GM23338 (cell line): ENCODE results near the gene LRBA. TPM values are rescaled to one million over a fixed set of nuclear protein-coding genes. Genes with fewer than 3 reads are reported as not detected.

ENCODE experiments used
- ATAC-seq: fragments of 200-7000 bp; cut with Tn5 transposase; 3 replicates; pipeline ENCODE4 v1.9.1; 2020
- DNase-seq: peaks from one replicate; pipeline ENCODE4 v3.0.0-alpha.2; 2015; ENCODE audit warnings: low spot score
- H2AFZ ChIP-seq: fragments of 200-600 bp; sonication (generic); 2 replicates; pipeline ENCODE4 v1.8.0; 2016; ENCODE audit warnings: antibody characterized with exemption, mild to moderate bottlenecking, moderate library complexity
- H3F3A ChIP-seq: fragments of 200-600 bp; sonication (generic); replicated peaks from 2 replicates; pipeline ENCODE4 v1.8.0; 2017; ENCODE audit warnings: antibody characterized with exemption, mixed run types, low read depth
- H3K27ac ChIP-seq: fragments of 200-600 bp; sonication (generic); 2 replicates; pipeline ENCODE4 v1.6.1; 2016; ENCODE audit warnings: low read depth
- H3K27me3 ChIP-seq: fragments of 200-600 bp; sonication (generic); 2 replicates; pipeline ENCODE4 v1.8.0; 2016; ENCODE audit warnings: mild to moderate bottlenecking, mixed run types, moderate library complexity; ENCODE audit not compliant: insufficient read depth
- H3K36me3 ChIP-seq: fragments of 200-600 bp; sonication (generic); 2 replicates; pipeline ENCODE4 v1.8.0; 2016; ENCODE audit warnings: mild to moderate bottlenecking; ENCODE audit not compliant: insufficient read depth
- H3K4me1 ChIP-seq: fragments of 200-600 bp; sonication (generic); 2 replicates; pipeline ENCODE4 v1.8.0; 2016; ENCODE audit warnings: mild to moderate bottlenecking, moderate library complexity; ENCODE audit not compliant: insufficient read depth
- H3K4me2 ChIP-seq: fragments of 200-600 bp; sonication (generic); 2 replicates; pipeline ENCODE4 v1.7.1; 2017; ENCODE audit warnings: mixed run types
- H3K4me3 ChIP-seq: fragments of 200-600 bp; sonication (generic); 2 replicates; pipeline ENCODE4 v1.6.1; 2016; ENCODE audit warnings: mixed run types
- H3K79me2 ChIP-seq: fragments of 200-600 bp; sonication (generic); replicated peaks from 2 replicates; pipeline ENCODE4 v1.8.0; 2017; ENCODE audit warnings: mild to moderate bottlenecking; ENCODE audit not compliant: insufficient read depth
- H3K9me2 ChIP-seq: fragments of 200-600 bp; sonication (generic); 2 replicates; pipeline ENCODE4 v1.8.0; 2017; ENCODE audit not compliant: insufficient read depth
- H4K20me1 ChIP-seq: fragments of 200-600 bp; sonication (generic); replicated peaks from 2 replicates; pipeline ENCODE4 v1.8.0; 2017; ENCODE audit warnings: mild to moderate bottlenecking; ENCODE audit not compliant: insufficient read depth
- H3K27ac Mint-ChIP-seq: 2 replicates; pipeline ENCODE4 v1.8.0; 2020; ENCODE audit warnings: inconsistent platforms, mild to moderate bottlenecking, moderate library complexity, mixed read lengths
- H3K27me3 Mint-ChIP-seq: 3 replicates; pipeline ENCODE4 v1.8.0; 2022; ENCODE audit warnings: low read depth, mild to moderate bottlenecking, moderate library complexity, mixed read lengths, inconsistent platforms; ENCODE audit not compliant: insufficient read depth, poor library complexity
- H3K36me3 Mint-ChIP-seq: 3 replicates; pipeline ENCODE4 v1.8.0; 2021; ENCODE audit warnings: low read depth, mild to moderate bottlenecking, inconsistent platforms, moderate library complexity, mixed read lengths
- H3K4me1 Mint-ChIP-seq: 3 replicates; pipeline ENCODE4 v1.8.0; 2020; ENCODE audit warnings: mild to moderate bottlenecking, inconsistent platforms, mixed read lengths
- H3K4me3 Mint-ChIP-seq: 3 replicates; pipeline ENCODE4 v1.8.0; 2021; ENCODE audit warnings: moderate library complexity, mild to moderate bottlenecking, inconsistent platforms, mixed read lengths
- H3K9me3 Mint-ChIP-seq: 3 replicates; pipeline ENCODE4 v1.8.0; 2020; ENCODE audit warnings: moderate library complexity, mild to moderate bottlenecking, inconsistent platforms, mixed read lengths
- EZH2 ChIP-seq: fragments of 200-600 bp; sonication (generic); IDR thresholded peaks from one replicate; pipeline ENCODE4 v1.8.0; 2017; ENCODE audit warnings: antibody characterized with exemption, mild to moderate bottlenecking, low read depth; ENCODE audit not compliant: unreplicated experiment
- STAT1 ChIP-seq: IDR thresholded peaks from one replicate; pipeline ENCODE4 v1.6.1; 2016; ENCODE audit warnings: antibody characterized with exemption; ENCODE audit not compliant: unreplicated experiment
- ZNF114 ChIP-seq: fragments of 250-450 bp; sonication (Bioruptor Pico); IDR thresholded peaks from 2 replicates; pipeline ENCODE4 v1.5.0; 2020; ENCODE audit warnings: mild to moderate bottlenecking, moderate library complexity
- ZNF331 ChIP-seq: fragments of 250-450 bp; sonication (Bioruptor Pico); IDR thresholded peaks from 2 replicates; pipeline ENCODE4 v1.5.0; 2020; ENCODE audit warnings: low read depth, mild to moderate bottlenecking, moderate library complexity
- polyA plus RNA-seq: library from polyadenylated mRNA; unstranded; fragments of >200 nt; fragmentation: Nextera tagmentation; extraction: Ambion mirVana; gene quantifications from 2 replicates; pipeline ENCODE4 v1.2.1, GENCODE V29; 2016
- total RNA-seq: library from RNA; depleted of rRNA; stranded (reverse); fragments of >200 nt; shearing (Covaris generic); gene quantifications from 2 replicates; pipeline ENCODE4 v1.2.3, GENCODE V29; 2014
- TF ChIP-seq, protein P1 (sequence below): IDR thresholded peaks from one replicate; pipeline ENCODE4 v1.6.1; 2018; ENCODE audit warnings: antibody characterized with exemption; ENCODE audit not compliant: unreplicated experiment

LRBA gene
- total and polyA plus RNA-seq, 2 experiments from 2014 or later = 23.3 to 126 TPM

DNA sequence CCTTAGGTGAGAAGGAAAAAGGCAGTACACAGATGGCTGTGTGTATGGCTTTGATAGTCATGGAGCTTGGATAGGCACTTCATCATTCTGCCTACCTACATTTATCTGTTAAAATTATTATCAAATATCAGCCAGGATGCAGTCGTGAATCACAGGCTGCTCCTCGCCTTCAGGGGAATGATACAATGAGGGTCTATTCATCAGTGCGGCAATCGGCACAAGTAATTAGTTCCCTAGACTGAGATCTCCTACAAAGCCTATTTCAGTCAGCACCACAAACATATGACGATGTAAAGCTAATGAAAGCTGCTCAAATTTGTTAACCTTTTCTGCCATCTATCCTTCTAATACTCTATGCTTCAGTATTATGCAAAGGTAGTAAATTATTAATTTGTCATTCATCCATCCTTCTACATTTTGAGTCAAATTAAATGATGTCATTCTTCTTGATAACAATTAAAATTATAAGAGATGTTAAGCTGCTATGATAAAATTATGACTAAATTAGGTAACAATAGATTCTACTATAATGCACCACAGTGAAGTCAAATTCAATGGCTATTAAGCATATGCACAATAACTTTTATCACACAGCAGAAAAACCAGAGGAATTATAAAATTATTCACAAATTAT is 414.2 kb downstream of the LRBA start:
- H3K79me2 ChIP-seq = no peaks in the 10 kb centered on the region
- DNase-seq = no peak
- H3K27me3 ChIP-seq = no peaks in the 10 kb centered on the region
- no peaks in the 10 kb centered on the region for H4K20me1 ChIP-seq
- H3K36me3 ChIP-seq = no peaks in the 10 kb centered on the region
- no peaks in the 10 kb centered on the region; the same call in 2 of the 3 replicates for H3K36me3 Mint-ChIP-seq
- no peaks in the 10 kb centered on the region for H3K9me3 Mint-ChIP-seq
- H3K27me3 Mint-ChIP-seq = no peaks in the 10 kb centered on the region
- H3K27ac ChIP-seq = no peak overlapping the region
- no peak for TF ChIP-seq STAT1
- no peak for TF ChIP-seq ZNF114 (CRISPR knock-in tag)
- no peak overlapping the region for H3K4me3 Mint-ChIP-seq
- H3F3A ChIP-seq = no peaks in the 10 kb centered on the region
- no peak for ATAC-seq
- H3K27ac Mint-ChIP-seq = no peak overlapping the region
- no peaks in the 10 kb centered on the region for H3K4me1 ChIP-seq
- H3K4me1 Mint-ChIP-seq = peaks cover 2% of the 10 kb centered on the region; the same call in 2 of the 3 replicates
- H2AFZ ChIP-seq = no peak overlapping the region
- no peak overlapping the region for H3K4me3 ChIP-seq
- H3K4me2 ChIP-seq = no peak overlapping the region
- no peaks in the 10 kb centered on the region for H3K9me2 ChIP-seq

- H3K27me3 ChIP-seq = no peaks in the 10 kb centered on the region
- H3K4me2 ChIP-seq = no peak overlapping the region
- no peak overlapping the region for H3K27ac ChIP-seq
These were observed 415.5 kb downstream of the LRBA start for GRCh38 chr4:150599547-150599946.

More at GRCh38 chr4:150599547-150599946, 415.5 kb downstream of the LRBA start:
- H3K36me3 ChIP-seq = no peaks in the 10 kb centered on the region
- H3K79me2 ChIP-seq = no peaks in the 10 kb centered on the region
- Mint-ChIP-seq H3K4me1 (peaks cover 2% of the 10 kb centered on the region; the same call in 2 of the 3 replicates), H3K9me3 (no peaks in the 10 kb centered on the region), H3K36me3 (no peaks in the 10 kb centered on the region; the same call in 2 of the 3 replicates), H3K27ac (no peak overlapping the region), H3K27me3 (no peaks in the 10 kb centered on the region), H3K4me3 (no peak overlapping the region)
- H2AFZ ChIP-seq = no peak overlapping the region
- DNase-seq (no peak), ATAC-seq (no peak)
- H3F3A ChIP-seq = no peaks in the 10 kb centered on the region
- H3K4me1 ChIP-seq = no peaks in the 10 kb centered on the region
- TF ChIP-seq ZNF114 (CRISPR knock-in tag) (no peak), EZH2 (no peak), ZNF331 (CRISPR knock-in tag) (no peak), STAT1 (no peak)
- TF ChIP-seq, protein P1, sequence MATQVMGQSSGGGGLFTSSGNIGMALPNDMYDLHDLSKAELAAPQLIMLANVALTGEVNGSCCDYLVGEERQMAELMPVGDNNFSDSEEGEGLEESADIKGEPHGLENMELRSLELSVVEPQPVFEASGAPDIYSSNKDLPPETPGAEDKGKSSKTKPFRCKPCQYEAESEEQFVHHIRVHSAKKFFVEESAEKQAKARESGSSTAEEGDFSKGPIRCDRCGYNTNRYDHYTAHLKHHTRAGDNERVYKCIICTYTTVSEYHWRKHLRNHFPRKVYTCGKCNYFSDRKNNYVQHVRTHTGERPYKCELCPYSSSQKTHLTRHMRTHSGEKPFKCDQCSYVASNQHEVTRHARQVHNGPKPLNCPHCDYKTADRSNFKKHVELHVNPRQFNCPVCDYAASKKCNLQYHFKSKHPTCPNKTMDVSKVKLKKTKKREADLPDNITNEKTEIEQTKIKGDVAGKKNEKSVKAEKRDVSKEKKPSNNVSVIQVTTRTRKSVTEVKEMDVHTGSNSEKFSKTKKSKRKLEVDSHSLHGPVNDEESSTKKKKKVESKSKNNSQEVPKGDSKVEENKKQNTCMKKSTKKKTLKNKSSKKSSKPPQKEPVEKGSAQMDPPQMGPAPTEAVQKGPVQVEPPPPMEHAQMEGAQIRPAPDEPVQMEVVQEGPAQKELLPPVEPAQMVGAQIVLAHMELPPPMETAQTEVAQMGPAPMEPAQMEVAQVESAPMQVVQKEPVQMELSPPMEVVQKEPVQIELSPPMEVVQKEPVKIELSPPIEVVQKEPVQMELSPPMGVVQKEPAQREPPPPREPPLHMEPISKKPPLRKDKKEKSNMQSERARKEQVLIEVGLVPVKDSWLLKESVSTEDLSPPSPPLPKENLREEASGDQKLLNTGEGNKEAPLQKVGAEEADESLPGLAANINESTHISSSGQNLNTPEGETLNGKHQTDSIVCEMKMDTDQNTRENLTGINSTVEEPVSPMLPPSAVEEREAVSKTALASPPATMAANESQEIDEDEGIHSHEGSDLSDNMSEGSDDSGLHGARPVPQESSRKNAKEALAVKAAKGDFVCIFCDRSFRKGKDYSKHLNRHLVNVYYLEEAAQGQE = no peak
- no peak overlapping the region for H3K4me3 ChIP-seq
- H3K9me2 ChIP-seq = no peaks in the 10 kb centered on the region
- no peaks in the 10 kb centered on the region for H4K20me1 ChIP-seq
